ENCODE results near the gene ATP2B2. TPM values are rescaled to one million over a fixed set of nuclear protein-coding genes. Genes with fewer than 3 reads are reported as not detected.

The ATP2B2 gene
- polyA plus RNA-seq, 1 experiment = not detected

DNA sequence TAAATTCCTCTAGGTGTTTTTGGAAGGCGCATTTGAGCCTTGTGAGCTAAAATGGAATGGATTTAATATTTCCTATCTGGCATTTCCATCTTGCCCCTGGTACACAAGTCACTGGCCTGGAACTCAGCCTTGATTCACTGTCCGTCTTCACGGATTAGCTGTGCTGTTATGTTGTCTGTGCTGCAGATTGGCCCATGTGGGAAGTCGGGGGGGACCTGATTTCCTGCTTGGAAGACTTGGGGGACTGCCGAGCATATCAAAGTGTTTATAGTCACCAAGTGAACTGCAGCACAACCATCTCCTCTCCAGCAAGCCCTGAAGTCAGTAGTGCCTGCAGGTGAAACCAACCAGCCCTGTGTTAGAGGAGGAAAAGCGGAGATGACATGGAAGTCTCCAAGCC lies 224.8 kb downstream of the ATP2B2 start:
- peaks cover 19% of the 10 kb centered on the region for H3K36me3 ChIP-seq (ENCODE audit: control insufficient read depth, insufficient read depth, low read length)
- H3K4me3 ChIP-seq (ENCODE audit: low read depth, low read length) = no peak overlapping the region
- POLR2A ChIA-PET = no interaction called here
- no peaks in the 10 kb centered on the region for H3K27me3 ChIP-seq (ENCODE audit: control insufficient read depth, insufficient read depth, low read length)
- CTCF ChIA-PET = interaction anchor here (1.5 kb wide), 1 partner anchor 17 kb away, joined by 4 read pairs; no protein-coding TSS in a partner anchor
- DNase-seq (ENCODE audit: low read depth) = no peak
- TF ChIP-seq, protein P1, sequence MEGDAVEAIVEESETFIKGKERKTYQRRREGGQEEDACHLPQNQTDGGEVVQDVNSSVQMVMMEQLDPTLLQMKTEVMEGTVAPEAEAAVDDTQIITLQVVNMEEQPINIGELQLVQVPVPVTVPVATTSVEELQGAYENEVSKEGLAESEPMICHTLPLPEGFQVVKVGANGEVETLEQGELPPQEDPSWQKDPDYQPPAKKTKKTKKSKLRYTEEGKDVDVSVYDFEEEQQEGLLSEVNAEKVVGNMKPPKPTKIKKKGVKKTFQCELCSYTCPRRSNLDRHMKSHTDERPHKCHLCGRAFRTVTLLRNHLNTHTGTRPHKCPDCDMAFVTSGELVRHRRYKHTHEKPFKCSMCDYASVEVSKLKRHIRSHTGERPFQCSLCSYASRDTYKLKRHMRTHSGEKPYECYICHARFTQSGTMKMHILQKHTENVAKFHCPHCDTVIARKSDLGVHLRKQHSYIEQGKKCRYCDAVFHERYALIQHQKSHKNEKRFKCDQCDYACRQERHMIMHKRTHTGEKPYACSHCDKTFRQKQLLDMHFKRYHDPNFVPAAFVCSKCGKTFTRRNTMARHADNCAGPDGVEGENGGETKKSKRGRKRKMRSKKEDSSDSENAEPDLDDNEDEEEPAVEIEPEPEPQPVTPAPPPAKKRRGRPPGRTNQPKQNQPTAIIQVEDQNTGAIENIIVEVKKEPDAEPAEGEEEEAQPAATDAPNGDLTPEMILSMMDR (IDR thresholded peaks at IDR 0.05; ENCODE audit: insufficient read depth, low read depth, low read length) = no peak

GRCh38 chr3:10280177-10280529 lies 225.2 kb downstream of the ATP2B2 start:
- Histone ChIP-seq H3K27me3 (ENCODE audit: control insufficient read depth, insufficient read depth, low read length) (no peaks in the 10 kb centered on the region), H3K4me3 (ENCODE audit: low read depth, low read length) (no peak overlapping the region), H3K36me3 (ENCODE audit: control insufficient read depth, insufficient read depth, low read length) (peaks cover 19% of the 10 kb centered on the region)
- TF ChIP-seq, protein P1 (IDR thresholded peaks at IDR 0.05; ENCODE audit: insufficient read depth, low read depth, low read length) = peak; percentile 15; the same call in 1 of the 2 replicates
- no peak for DNase-seq (ENCODE audit: low read depth)
- CTCF ChIA-PET = interaction anchor here (1.5 kb wide), 1 partner anchor 16 kb away, joined by 4 read pairs; no protein-coding TSS in a partner anchor
- POLR2A ChIA-PET = no interaction called here

DNA sequence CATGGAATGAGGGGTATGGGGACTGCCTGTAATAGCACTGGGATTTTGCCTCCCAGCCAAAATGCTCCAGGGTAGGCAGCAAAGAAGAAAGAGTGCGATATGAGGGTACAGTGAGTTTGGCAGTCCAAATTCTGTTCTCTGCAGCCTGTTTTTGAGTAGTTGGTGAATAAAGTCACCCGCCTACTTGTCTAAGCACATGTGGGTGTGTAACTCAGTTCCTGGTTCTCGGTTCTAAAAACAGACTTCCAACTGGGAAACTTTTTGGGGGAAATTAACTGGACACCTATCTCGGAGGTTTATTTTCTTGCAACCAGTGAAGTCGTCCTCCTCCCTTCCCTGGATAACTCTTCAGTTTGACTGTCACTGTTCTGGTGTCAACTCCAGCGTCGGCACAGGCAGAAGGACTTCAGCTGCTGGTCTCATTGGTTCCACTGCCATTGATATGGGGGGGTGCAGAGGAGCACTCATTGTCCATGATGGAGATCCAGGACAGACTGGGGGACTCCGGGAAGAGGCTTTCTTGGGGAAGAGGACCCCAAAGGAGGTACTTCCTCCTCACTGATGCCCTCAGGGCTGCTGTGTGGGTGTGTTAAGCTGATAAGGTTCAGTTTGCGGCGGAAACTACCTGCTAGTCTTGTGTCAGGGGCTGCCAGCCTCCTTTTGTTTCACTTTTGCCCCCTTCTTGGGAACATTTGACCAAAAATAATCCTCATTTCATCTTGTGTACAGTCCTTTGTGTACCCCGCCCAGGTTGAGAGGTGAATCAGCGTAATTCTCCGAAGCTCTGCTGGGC lies 225.8 kb downstream of the ATP2B2 start:
- Histone ChIP-seq H3K4me3 (ENCODE audit: low read depth, low read length) (no peak overlapping the region), H3K36me3 (ENCODE audit: control insufficient read depth, insufficient read depth, low read length) (peaks cover 19% of the 10 kb centered on the region), H3K27me3 (ENCODE audit: control insufficient read depth, insufficient read depth, low read length) (no peaks in the 10 kb centered on the region)
- DNase-seq (ENCODE audit: low read depth) = no peak
- POLR2A ChIA-PET = no interaction called here
- TF ChIP-seq, protein P1 (IDR thresholded peaks at IDR 0.05; ENCODE audit: insufficient read depth, low read depth, low read length) = no peak
- CTCF ChIA-PET = interaction anchor here (1.5 kb wide), 1 partner anchor 16 kb away, joined by 4 read pairs; no protein-coding TSS in a partner anchor

GRCh38 chr3:10278501-10278900 lies 226.9 kb downstream of the ATP2B2 start:
- peaks cover 17% of the 10 kb centered on the region for H3K36me3 ChIP-seq (ENCODE audit: control insufficient read depth, insufficient read depth, low read length)
- H3K27me3 ChIP-seq (ENCODE audit: control insufficient read depth, insufficient read depth, low read length) = no peaks in the 10 kb centered on the region
- H3K4me3 ChIP-seq (ENCODE audit: low read depth, low read length) = no peak overlapping the region
- DNase-seq (ENCODE audit: low read depth) = no peak
- TF ChIP-seq, protein P1 (IDR thresholded peaks at IDR 0.05; ENCODE audit: insufficient read depth, low read depth, low read length) = no peak
- ChIA-PET POLR2A (no interaction called here), CTCF (no interaction called here)

DNA sequence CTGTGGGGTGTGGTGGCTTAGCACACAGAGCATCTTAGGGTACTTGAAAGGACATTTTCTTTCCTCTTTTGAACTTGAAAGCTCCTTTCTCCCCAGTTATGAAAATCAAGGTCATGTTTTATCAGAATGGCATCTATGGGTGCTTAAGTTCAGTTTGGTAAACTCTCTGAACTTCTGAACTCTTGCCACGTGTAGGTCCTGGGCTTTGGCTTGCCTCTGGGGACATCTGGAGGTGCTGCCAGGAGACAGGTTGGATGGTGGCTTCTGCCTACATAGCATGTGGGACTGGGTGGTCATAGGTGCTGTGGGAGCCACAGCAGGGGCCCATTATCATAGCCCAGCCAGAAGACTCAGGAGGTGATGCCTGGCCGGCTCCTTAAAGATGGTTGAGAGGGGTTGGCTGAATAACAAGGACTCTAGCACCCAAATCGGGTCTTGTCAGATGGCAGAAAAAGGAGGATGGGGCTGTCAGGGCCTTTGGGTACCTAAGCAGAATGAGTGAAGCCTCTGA lies 228.2 kb downstream of the ATP2B2 start:
- H3K27me3 ChIP-seq (ENCODE audit: control insufficient read depth, insufficient read depth, low read length) = no peaks in the 10 kb centered on the region
- CTCF ChIA-PET = no interaction called here
- H3K36me3 ChIP-seq (ENCODE audit: control insufficient read depth, insufficient read depth, low read length) = peaks cover 17% of the 10 kb centered on the region
- TF ChIP-seq, protein P1 (IDR thresholded peaks at IDR 0.05; ENCODE audit: insufficient read depth, low read depth, low read length) = no peak
- H3K4me3 ChIP-seq (ENCODE audit: low read depth, low read length) = no peak overlapping the region
- no peak for DNase-seq (ENCODE audit: low read depth)
- POLR2A ChIA-PET = no interaction called here

All from BJ (cell line).